HepG2 (cell line): ENCODE measurements around the gene PARN. TPM values are rescaled to one million over a fixed set of nuclear protein-coding genes. Genes with fewer than 3 reads are reported as not detected.

ENCODE experiments used
- ATF3 ChIP-seq: sonication (generic); formaldehyde crosslinking; IDR thresholded peaks from 2 replicates; pipeline ENCODE4 v1.4.0; 2020; ENCODE audit warnings: missing genetic modification reagents
- BCL6 ChIP-seq: IDR thresholded peaks from 2 replicates; pipeline ENCODE4 v1.6.1; 2016; ENCODE audit warnings: missing genetic modification reagents, missing compliant biosample characterization
- BORCS8-MEF2B ChIP-seq: sonication (generic); formaldehyde crosslinking; IDR thresholded peaks from 2 replicates; pipeline ENCODE4 v1.8.0; 2022; ENCODE audit warnings: mild to moderate bottlenecking, missing genetic modification reagents
- BRD4 ChIP-seq: sonication (generic); formaldehyde crosslinking; IDR thresholded peaks from 2 replicates; pipeline ENCODE4 v1.4.0; 2020; ENCODE audit warnings: missing genetic modification reagents
- FOXJ3 ChIP-seq: sonication (generic); formaldehyde crosslinking; IDR thresholded peaks from 2 replicates; pipeline ENCODE4 v1.4.0; 2020; ENCODE audit warnings: missing genetic modification reagents, mild to moderate bottlenecking, borderline replicate concordance
- HDAC2 ChIP-seq: sonication (generic); formaldehyde crosslinking; IDR thresholded peaks from 2 replicates; pipeline ENCODE4 v1.4.0; 2020; ENCODE audit warnings: missing genetic modification reagents
- IKZF5 ChIP-seq: IDR thresholded peaks from 2 replicates; pipeline ENCODE4 v1.6.1; 2018; ENCODE audit warnings: missing genetic modification reagents, mild to moderate bottlenecking, missing compliant biosample characterization
- JUNB ChIP-seq: sonication (generic); formaldehyde crosslinking; IDR thresholded peaks from 2 replicates; pipeline ENCODE4 v1.8.0; 2022; ENCODE audit warnings: missing genetic modification reagents, mild to moderate bottlenecking, borderline replicate concordance
- KDM6A ChIP-seq: IDR thresholded peaks from 2 replicates; pipeline ENCODE4 v1.6.1; 2016; ENCODE audit warnings: low read depth
- KLF9 ChIP-seq: IDR thresholded peaks from 2 replicates; pipeline ENCODE4 v1.6.1; 2016; ENCODE audit warnings: low read depth
- MEF2D ChIP-seq: sonication (generic); formaldehyde crosslinking; IDR thresholded peaks from 2 replicates; pipeline ENCODE4 v1.5.1; 2020; ENCODE audit warnings: mild to moderate bottlenecking, missing genetic modification reagents
- NFE2L2 ChIP-seq: fragments of 150-350 bp; IDR thresholded peaks from 2 replicates; pipeline ENCODE4 v1.6.1; 2014; ENCODE audit warnings: low read length
- NKX3-1 ChIP-seq: sonication (generic); formaldehyde crosslinking; IDR thresholded peaks from 2 replicates; pipeline ENCODE4 v1.5.0; 2020; ENCODE audit warnings: missing genetic modification reagents
- NR2F6 ChIP-seq, 2 experiments: IDR thresholded peaks; 2 replicates each; pipeline ENCODE4 v1.6.1; 2016; ENCODE audit warnings: antibody characterized with exemption in 1 of 2, mild to moderate bottlenecking in 1 of 2
- POLR2G ChIP-seq: fragments of 200-400 bp; formaldehyde crosslinking; IDR thresholded peaks from 2 replicates; pipeline ENCODE4 v1.6.1; 2018; ENCODE audit warnings: mild to moderate bottlenecking, low read depth, low read length, moderate library complexity
- RXRA ChIP-seq: sonication (generic); formaldehyde crosslinking; IDR thresholded peaks from 2 replicates; pipeline ENCODE4 v1.5.1; 2020; ENCODE audit warnings: missing genetic modification reagents
- SNAPC2 ChIP-seq: sonication (generic); formaldehyde crosslinking; IDR thresholded peaks from 2 replicates; pipeline ENCODE4 v1.8.1; 2022; ENCODE audit warnings: mild to moderate bottlenecking, missing genetic modification reagents
- ZFP1 ChIP-seq: IDR thresholded peaks from 2 replicates; pipeline ENCODE4 v1.6.1; 2016
- ZNF12 ChIP-seq: sonication (generic); formaldehyde crosslinking; IDR thresholded peaks from 2 replicates; pipeline ENCODE4 v1.5.0; 2020; ENCODE audit warnings: missing genetic modification reagents
- ZNF280D ChIP-seq: sonication (generic); formaldehyde crosslinking; IDR thresholded peaks from 2 replicates; pipeline ENCODE4 v1.5.1; 2020; ENCODE audit warnings: mild to moderate bottlenecking, missing genetic modification reagents
- ZNF3 ChIP-seq: IDR thresholded peaks from 2 replicates; pipeline ENCODE4 v1.7.0; 2017; ENCODE audit warnings: inconsistent platforms
- ZNF335 ChIP-seq: sonication (generic); formaldehyde crosslinking; IDR thresholded peaks from 2 replicates; pipeline ENCODE4 v1.4.0; 2020; ENCODE audit warnings: missing genetic modification reagents
- ZNF782 ChIP-seq: sonication (generic); formaldehyde crosslinking; IDR thresholded peaks from 2 replicates; pipeline ENCODE4 v1.4.0; 2020; ENCODE audit warnings: missing genetic modification reagents, mild to moderate bottlenecking, borderline replicate concordance
- ZSCAN25 ChIP-seq: sonication (generic); formaldehyde crosslinking; IDR thresholded peaks from 2 replicates; pipeline ENCODE4 v1.8.0; 2022; ENCODE audit warnings: mild to moderate bottlenecking, missing genetic modification reagents
- polyA plus RNA-seq, 8 experiments: library from polyadenylated mRNA; depleted of rRNA in 3 of 8; stranded (reverse) in 7 of 8; unstranded in 1 of 8; fragments of >200 nt; fragmentation: Illumina TruSeq in 4 of 8; extraction: Trizol in 4 of 8; gene quantifications; 2 replicates each; pipeline versions ENCODE4 v1.2.1 to v1.2.3, GENCODE V29; 2011 to 2016; ENCODE audit warnings: low read depth in 4 of 8, missing spikeins in 1 of 8, mixed read lengths in 1 of 8; ENCODE audit not compliant: insufficient read depth in 1 of 8
- total RNA-seq, 5 experiments: library from RNA; depleted of rRNA; stranded (reverse); fragments of >200 nt; fragmentation: Illumina TruSeq; extraction: Trizol; gene quantifications; 2 replicates each; pipeline ENCODE4 v1.2.3, GENCODE V29; 2016; ENCODE audit warnings: low read depth in 1 of 5
- TF ChIP-seq, protein P1 (sequence below): sonication (generic); formaldehyde crosslinking; IDR thresholded peaks from 2 replicates; pipeline ENCODE4 v1.8.0; 2022; ENCODE audit warnings: missing genetic modification reagents, mild to moderate bottlenecking, moderate library complexity, borderline replicate concordance

The PARN gene
- total and polyA plus RNA-seq, 2 of the 13 experiments (the other 11 are each of a cell fraction or from before 2014, with no cell fraction given): 13.3 to 47.6 TPM

DNA sequence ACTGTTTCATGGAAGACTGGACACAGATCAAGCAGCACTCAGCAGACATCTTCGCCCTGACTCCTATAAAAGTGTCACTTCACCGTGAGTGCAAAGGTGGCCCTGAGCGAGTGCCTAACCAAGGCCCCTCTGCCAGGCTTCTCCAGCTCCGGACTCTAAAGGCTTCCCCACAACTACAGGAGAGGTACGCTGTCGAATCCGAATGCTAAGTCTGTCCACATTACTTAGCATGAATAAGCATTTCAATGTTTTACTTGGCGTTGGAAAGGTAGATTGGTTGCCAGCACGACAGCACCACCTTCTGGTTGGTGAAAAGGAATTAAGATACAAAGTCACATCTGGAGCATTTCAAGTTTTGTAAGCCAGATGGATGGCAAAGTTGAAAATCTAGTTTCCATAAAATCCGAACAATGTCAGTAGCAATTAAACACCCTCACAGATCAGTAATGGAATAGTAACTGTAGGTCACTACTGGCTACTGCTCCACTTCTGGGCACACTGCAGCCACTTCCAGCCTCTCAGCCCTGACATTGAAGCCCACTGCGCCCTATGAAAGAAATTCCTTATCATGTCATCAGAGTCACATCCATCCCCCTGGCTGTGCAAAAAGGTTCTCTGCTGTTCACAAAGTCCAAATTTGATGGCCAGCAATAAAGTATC lies 100.9 kb downstream of the PARN start (continued):
- TF ChIP-seq, protein P1, sequence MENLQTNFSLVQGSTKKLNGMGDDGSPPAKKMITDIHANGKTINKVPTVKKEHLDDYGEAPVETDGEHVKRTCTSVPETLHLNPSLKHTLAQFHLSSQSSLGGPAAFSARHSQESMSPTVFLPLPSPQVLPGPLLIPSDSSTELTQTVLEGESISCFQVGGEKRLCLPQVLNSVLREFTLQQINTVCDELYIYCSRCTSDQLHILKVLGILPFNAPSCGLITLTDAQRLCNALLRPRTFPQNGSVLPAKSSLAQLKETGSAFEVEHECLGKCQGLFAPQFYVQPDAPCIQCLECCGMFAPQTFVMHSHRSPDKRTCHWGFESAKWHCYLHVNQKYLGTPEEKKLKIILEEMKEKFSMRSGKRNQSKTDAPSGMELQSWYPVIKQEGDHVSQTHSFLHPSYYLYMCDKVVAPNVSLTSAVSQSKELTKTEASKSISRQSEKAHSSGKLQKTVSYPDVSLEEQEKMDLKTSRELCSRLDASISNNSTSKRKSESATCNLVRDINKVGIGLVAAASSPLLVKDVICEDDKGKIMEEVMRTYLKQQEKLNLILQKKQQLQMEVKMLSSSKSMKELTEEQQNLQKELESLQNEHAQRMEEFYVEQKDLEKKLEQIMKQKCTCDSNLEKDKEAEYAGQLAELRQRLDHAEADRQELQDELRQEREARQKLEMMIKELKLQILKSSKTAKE (CRISPR knock-in tag): peak; percentile 34; the same call in 1 of the 2 replicates
- TF ChIP-seq ZNF3 (CRISPR knock-in tag): no peak
- TF ChIP-seq ATF3 (CRISPR knock-in tag): no peak
- peak; percentile 65 for TF ChIP-seq BCL6 (CRISPR knock-in tag)
- TF ChIP-seq ZFP1 (CRISPR knock-in tag): no peak
- peak; percentile 57; the same call in 1 of the 2 replicates for TF ChIP-seq IKZF5 (CRISPR knock-in tag)
- no peak; the same call in 1 of the 2 replicates for TF ChIP-seq ZNF782 (CRISPR knock-in tag)
- TF ChIP-seq ZNF335 (CRISPR knock-in tag): peak; percentile 70; the same call in 1 of the 2 replicates
- TF ChIP-seq KDM6A (CRISPR knock-in tag): no peak
- TF ChIP-seq JUNB: no peak
- no peak for TF ChIP-seq NR2F6 (IDR thresholded peaks at IDR 0.05)
- TF ChIP-seq NR2F6 (CRISPR knock-in tag; IDR thresholded peaks at IDR 0.05): peak; percentile 82
- peak; percentile 81 for TF ChIP-seq NFE2L2
- TF ChIP-seq KLF9 (CRISPR knock-in tag): peak; percentile 70; the same call in 1 of the 2 replicates
- no peak for TF ChIP-seq ZNF12 (CRISPR knock-in tag)
- peak; percentile 79; the same call in 1 of the 2 replicates for TF ChIP-seq HDAC2
- 0 out of 2 replicates have a peak, but pooled peaks have one; percentile 40 for TF ChIP-seq MEF2D (CRISPR knock-in tag)
- 0 out of 2 replicates have a peak, but pooled peaks have one; percentile 38 for TF ChIP-seq ZSCAN25 (CRISPR knock-in tag)
- no peak for TF ChIP-seq BRD4 (CRISPR knock-in tag)
- peak; percentile 24; the same call in 1 of the 2 replicates for TF ChIP-seq RXRA (CRISPR knock-in tag)
- peak; percentile 58; the same call in 1 of the 2 replicates for TF ChIP-seq NKX3-1 (CRISPR knock-in tag)
- TF ChIP-seq POLR2G: no peak
- 0 out of 2 replicates have a peak, but pooled peaks have one; percentile 36 for TF ChIP-seq SNAPC2
- no peak for TF ChIP-seq ZNF280D
- 0 out of 2 replicates have a peak, but pooled peaks have one; percentile 21 for TF ChIP-seq FOXJ3 (CRISPR knock-in tag)
- peak; percentile 9; the same call in 1 of the 2 replicates for TF ChIP-seq BORCS8-MEF2B (CRISPR knock-in tag)
